GM19035 (cell line): Measurements from ENCODE around the gene PLCD1.
"Not testable (repeated sequence)": the region's sequence is repeated elsewhere in the genome, so short reads cannot be mapped to it uniquely, and the experiment has no call there.

Experiments
- ATAC-seq: cut with Tn5 transposase; IDR thresholded peaks from one replicate; pipeline ENCODE4 v1.9.1; 2021; ENCODE audit not compliant: unreplicated experiment

PLCD1 gene

DNA sequence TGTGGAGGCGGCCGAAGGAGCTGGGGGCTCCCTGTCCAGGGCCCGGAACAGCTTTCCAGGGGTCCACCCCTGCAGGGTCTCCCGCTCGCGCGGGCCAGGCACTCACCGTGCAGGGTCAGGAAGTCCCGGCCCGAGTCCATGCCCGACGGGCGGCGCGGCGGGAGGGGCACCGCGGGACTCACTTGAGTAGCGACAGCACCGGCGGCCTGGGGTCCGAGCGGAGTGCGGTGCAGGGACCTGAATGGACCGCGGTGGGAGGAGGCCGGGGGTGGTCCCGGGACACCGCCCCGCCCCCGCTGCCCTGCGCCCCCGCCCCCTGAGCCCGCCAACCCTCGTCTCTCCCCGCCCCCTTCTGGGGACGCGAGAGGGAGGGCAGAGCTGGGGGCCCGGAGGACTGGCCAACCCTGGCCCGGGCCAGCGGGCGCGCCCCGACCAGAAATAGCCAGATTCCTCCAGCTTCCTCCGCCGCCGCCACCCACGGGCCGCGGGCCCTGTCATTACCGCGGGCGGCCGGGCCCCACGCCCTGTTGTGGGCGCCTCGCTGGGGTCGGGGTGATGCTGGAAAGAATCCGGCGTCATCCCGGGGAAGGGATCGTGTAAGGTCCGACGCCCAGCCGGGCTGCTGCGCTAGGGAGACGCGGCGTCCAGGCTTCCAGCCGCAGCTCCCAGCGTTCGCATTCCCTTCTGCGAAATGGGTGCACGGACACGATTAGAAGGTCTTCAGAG is at the start of gene PLCD1:
Gene PLCD1, minus strand, starts transcription at position 243 of the 726 bp plus-strand sequence. Its CDS starts 103 bp downstream, at position 140.
- no peak for ATAC-seq

- ATAC-seq = not testable (repeated sequence)
These were observed 47.6 kb upstream of the PLCD1 start for GRCh38 chr3:38077073-38077472.

GRCh38 chr3:38070013-38070412 is 40.6 kb upstream of the PLCD1 start:
- no peak for ATAC-seq

- no peak for ATAC-seq
These were observed 38.2 kb upstream of the PLCD1 start for GRCh38 chr3:38067508-38068233.

DNA sequence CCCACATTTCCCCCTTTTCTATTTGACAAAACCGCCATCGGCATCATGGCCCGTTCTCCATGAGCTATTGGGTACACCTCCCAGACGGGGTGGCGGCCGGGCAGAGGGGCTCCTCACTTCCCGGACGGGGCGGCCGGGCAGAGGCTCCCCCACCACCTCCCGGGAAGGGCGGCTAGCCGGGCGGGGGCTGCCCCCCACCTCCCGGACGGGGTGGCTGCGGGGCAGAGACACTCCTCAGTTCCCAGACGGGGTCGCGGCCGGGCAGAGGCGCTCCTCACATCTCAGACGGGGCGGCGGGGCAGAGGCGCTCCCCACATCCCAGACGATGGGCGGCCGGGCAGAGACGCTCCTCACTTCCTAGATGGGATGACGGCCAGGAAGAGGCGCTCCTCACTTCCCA is 35.0 kb upstream of the PLCD1 start:
- ATAC-seq = not testable (repeated sequence)

DNA sequence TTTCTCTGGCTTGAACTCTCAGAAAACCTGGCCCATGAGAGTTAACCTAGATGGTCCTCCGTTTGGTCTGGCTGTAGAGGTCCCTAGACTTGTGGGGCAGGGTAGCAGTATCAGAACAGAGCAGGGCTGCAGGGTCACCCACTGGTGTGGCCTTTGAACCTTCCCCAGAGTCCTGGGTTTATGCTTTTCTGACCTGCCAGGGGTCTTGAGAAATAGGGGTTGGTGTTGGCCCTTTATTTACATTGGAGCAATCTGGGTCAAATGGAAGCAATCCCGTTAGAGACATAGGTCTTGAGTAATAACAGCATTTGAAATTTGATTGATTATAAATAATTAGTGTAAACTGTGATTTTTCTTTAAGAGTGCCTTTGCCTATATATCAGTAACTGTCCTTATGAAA is 33.4 kb upstream of the PLCD1 start:
- ATAC-seq = no peak

- ATAC-seq = no peak
These were observed 30.1 kb upstream of the PLCD1 start for GRCh38 chr3:38059591-38059990.

DNA sequence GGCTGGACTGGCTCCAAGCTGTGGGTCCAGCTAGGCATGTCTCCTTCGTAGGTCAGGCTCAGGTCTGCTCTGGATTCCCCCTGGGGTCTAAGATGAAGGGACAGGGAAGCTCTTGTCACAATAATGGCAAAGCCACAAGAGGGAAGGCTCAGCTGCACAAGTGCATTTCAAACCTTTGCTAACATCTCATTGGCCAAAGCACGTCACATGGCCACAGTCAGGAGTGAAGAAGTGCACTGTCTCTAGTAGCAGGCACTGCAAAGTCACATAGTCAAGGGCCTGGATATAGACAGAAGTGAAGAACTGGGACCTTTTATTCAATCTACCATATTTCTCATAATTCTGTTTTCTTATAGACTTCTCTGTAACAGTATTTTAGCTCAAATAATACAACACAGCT is 29.7 kb upstream of the PLCD1 start:
- ATAC-seq = no peak

- ATAC-seq = no peak
These were observed 25.1 kb upstream of the PLCD1 start for GRCh38 chr3:38054499-38055001.

DNA sequence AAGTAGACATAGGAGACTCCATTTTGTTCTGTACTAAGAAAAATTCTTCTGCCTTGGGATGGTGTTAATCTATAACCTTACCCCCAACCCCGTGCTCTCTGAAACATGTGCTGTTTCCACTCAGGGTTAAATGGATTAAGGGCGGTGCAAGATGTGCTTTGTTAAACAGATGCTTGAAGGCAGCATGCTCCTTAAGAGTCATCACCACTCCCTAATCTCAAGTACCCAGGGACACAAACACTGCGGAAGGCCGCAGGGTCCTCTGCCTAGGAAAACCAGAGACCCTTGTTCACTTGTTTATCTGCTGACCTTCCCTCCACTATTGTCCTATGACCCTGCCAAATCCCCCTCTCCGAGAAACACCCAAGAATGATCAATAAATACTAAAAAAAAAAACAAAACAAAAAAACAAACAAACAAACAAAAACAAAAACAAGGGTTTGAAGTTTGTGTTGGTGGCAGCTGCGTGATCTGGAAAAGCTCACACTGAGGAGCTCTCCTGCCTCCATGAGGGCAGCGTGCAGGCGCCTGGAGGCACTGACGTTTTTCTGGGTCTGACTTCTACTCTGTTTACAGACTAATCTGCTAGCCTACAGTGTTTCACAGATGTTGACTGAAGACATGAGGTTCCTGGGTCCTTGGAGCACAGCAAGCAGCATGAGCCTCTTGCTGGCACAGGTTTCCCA is 24.5 kb upstream of the PLCD1 start:
- not testable (repeated sequence) for ATAC-seq

- not testable (repeated sequence) for ATAC-seq
These were observed 23.8 kb upstream of the PLCD1 start for GRCh38 chr3:38053286-38053685.

GRCh38 chr3:38051131-38051530 is 21.7 kb upstream of the PLCD1 start:
- ATAC-seq = no peak

DNA sequence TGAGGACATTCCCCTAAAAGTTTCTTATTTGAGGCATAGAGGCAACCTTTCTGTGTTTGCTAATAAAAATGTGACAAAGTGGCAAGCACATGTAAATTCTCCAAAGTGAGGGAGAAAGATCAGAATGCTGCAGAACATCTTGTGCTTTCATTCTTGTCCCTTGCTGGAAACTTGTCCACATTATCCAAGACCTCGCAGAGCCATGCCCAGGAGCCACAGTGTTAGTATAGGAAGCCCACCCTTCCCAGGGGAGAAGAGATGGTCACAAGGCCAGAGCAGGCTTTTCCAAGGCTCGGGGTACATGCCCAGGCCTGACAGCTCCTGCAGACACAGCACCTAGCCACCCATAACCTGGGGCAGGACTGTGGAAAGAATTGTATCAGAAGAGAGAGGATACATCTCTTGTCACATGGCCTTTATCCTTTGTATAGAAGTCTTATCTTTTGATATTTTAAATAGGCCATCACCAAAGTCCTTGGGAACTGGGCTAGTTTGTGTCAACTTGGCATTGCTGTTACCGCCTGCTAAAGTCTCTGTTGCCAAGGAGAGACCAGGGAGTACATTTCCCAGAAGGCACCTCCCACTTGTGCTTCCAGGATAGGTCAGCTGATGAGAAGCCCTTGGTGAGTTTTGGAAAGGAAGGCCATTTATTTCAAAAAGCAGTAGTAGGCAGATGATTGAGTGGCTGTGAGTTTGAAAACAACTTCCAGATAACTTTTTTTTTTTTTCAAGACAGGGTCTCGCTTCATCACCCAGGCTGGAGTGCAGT is 20.1 kb upstream of the PLCD1 start:
- ATAC-seq = no peak

DNA sequence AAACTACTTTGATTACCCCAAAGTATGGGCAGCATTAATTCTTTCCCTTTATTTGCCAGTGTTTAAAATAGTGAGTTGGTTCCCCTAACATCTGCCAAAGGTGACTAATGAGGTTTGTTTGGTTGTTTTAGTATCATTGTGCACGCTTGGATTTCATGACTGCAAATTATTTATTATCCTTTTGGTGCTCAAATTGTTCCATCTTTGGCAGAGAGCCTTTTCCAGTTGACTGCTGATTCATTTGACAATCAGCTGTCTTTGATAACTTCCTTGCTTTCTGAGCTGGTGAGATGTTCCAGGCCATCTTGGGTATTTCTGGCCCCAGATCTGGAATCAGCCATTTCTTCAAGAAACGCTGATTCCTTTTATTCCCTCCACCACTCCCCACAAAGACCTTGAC is 18.5 kb upstream of the PLCD1 start:
- ATAC-seq = no peak

GRCh38 chr3:38046821-38047220 is 17.4 kb upstream of the PLCD1 start:
- no peak for ATAC-seq

DNA sequence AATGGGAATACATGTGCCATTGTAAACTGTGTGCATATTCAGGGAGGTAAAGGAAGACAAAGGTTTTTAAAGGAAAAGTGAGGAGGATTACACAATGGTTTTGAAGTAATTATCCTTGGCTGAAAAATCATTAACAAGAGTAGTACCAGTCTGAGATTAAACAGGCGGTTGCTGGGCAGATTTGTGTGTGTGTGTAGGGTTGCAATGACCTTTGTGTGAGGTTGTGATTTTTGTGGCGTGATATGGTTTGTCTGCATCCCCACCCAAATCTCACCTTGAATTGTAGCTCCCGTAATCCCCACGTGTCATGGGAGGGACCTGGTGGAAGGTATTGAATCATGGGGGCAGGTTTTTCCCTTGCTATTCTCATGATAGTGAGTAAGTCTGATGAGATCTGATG is 16.6 kb upstream of the PLCD1 start:
- no peak for ATAC-seq

DNA sequence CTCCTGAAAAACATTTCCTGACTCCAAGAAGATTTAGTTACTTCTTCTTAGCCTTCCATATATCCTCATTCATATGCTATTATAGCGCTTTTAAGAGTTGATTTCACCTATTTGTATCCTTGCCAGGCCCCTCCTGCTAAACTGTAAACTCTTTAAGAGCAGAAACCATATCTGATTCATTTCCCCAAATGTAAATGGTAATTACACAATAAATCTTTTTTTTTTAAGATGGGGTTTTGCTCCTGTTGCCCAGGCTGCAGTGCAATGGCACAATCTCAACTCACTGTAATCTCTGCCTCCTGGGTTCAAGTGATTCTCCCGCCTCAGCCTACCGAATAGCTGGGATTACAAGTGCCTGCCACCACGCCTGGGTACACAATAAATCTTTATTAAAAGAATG is 14.0 kb upstream of the PLCD1 start:
- no peak for ATAC-seq

GRCh38 chr3:38040401-38040800 is 11.0 kb upstream of the PLCD1 start:
- ATAC-seq = no peak

- peak; percentile 62 for ATAC-seq
These were observed 10.4 kb upstream of the PLCD1 start for GRCh38 chr3:38039899-38040261.

DNA sequence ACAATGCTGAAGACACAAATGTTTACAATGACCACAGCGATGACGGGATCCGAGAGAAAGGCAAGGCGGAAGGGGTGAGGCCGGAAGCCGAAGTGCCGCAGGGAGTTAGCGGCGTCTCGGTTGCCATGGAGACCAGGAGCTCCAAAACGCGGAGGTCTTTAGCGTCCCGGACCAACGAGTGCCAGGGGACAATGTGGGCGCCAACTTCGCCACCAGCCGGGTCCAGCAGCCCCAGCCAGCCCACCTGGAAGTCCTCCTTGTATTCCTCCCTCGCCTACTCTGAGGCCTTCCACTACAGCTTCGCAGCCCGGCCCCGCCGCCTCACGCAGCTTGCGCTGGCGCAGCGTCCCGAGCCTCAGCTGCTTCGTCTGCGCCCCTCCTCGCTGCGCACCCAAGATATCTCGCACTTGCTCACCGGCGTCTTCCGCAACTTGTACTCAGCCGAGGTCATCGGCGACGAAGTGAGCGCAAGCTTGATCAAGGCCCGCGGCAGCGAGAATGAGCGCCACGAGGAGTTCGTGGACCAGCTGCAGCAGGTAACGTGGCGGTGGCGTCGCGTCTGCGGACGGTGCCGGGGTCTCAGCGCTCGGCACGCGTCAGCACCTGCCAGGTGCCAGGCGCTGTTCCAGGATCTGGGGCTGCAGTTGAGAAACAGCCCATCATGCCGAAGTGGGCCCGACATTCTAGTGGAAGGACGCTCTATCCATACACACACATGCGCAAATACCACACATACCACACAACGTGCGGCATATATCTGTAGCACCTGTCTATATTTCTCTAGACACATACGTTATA is 9.9 kb upstream of the PLCD1 start, which contains the start of gene DLEC1:
Gene DLEC1, plus strand, starts transcription at position 108 of the 798 bp plus-strand sequence. Its CDS starts 18 bp downstream, at position 126.
- peak; percentile 86 for ATAC-seq
